HG03378 (cell line): ENCODE measurements around the gene RHOA.
"Not testable (repeated sequence)": the region's sequence is repeated elsewhere in the genome, so short reads cannot be mapped to it uniquely, and the experiment has no call there.

Source experiments
- ATAC-seq: cut with Tn5 transposase; IDR thresholded peaks from one replicate; pipeline ENCODE4 v1.9.1; 2021; ENCODE audit warnings: mild to moderate bottlenecking, moderate library complexity; ENCODE audit not compliant: unreplicated experiment

Gene RHOA

GRCh38 chr3:49333091-49333490 is 78.7 kb downstream of the RHOA start:
- ATAC-seq, result no peak

GRCh38 chr3:49329186-49329585 is 82.6 kb downstream of the RHOA start:
- ATAC-seq, result no peak

DNA sequence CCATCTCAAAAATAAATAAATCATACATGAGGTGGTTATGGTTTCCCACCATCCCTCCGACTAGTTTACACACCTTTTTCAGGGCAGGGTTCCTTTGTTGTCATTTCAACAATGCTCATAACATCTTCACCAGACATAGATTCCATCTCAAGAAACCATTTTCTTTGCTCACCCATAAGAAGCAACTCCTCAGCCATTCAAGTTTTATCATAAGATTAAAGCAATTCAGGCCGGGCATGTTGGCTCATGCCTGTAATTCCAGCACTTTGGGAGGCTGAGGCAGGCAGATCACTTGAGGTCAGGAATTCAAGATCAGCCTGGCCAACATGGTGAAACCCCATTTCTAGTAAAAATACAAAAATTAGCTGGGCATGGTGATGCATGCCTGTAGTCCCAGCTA is 83.4 kb downstream of the RHOA start:
- ATAC-seq, result not testable (repeated sequence)

DNA sequence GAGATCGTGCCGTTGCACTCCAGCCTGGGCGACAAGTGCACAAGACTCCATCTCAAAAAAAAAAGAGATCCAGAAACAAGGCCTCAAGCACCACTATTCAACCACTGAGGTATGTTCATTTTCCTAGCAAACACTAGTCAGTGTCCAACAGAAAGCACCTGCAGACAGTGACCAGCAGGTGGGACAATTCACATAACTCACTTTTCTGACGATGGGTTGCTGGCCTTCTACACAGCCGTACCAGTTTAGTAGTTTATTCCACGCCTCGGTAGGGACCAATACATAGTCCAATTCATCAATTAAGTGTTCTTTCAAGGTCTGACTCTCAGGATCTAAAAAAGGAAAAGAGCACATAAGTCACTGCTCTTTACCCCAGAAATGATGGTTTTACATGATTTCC is 84.3 kb downstream of the RHOA start:
- no peak for ATAC-seq

DNA sequence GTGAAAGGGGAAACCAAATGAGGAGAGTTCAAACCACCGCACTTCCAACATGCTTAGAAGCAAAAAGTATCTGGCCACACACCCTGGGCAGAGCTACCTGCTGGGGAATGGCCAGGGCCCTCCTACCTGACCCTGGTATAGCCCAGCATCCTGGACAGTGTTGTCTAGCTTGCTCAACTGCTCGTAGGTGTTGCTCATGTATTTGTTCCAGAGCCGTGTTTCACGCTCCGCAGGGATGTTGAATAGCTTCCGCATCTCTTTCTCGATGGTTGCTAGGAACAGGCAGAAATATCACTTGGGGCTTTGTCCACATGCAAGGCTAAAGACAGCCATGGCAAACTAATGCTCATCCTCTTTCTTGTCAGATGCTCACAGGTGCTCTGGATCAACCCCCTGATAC is 87.0 kb downstream of the RHOA start:
- no peak for ATAC-seq

GRCh38 chr3:49316696-49317457 is 94.9 kb downstream of the RHOA start:
- ATAC-seq, result no peak

DNA sequence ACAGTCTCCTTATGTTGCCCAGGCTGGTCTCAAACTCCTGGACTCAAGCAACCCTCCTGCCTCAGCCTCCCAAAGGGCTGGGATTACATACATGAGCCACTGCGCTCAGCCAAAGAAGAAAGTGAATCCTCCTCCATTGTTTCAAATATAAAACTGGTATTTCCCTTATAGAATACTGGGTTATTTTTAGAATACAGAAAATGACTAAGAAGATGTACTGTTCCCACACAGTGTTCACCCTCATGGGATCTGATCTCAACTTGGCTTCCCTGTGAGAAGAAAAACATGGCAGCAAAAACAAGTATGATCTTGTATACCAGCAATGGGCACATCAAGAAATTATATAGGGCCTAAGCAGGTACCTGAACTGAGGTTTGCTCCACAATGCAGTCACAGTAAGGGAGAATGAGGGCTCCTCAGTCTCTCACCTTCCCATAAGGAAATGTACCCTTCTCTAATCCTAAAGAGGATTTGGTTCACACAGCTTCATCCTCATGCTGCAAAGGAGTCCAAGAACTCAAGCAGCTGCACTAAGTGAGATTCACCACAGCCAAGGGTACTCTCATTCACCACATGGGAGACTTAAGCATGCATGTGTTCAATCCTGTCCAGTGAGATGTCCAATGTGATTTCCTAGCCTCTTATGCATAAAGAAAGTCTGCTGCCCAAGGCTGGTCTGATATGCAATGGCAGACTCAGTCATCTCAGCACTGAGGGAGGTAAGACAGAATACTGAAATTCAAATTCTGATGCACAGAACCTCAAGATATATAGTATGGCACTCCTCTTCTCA is 97.7 kb downstream of the RHOA start:
- no peak for ATAC-seq

DNA sequence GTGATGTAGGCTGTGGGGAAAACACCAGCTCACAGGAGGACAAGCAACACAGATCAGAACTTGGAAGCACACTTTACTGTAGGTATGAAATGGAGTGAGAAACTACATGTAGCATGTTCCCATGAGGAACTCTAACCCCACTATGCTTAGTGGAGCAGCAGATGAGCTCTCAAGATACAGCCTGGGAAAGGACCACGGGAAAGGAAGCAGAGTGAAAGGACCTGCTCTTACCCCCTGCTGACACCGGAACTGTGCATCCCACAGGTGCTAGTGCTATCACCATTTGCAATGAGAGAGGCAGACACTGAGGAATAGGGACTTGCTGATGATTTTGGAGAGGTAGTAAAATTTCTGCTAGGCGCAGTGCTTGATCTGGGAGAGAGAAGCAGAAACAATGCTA is 100.5 kb downstream of the RHOA start:
- no peak for ATAC-seq

DNA sequence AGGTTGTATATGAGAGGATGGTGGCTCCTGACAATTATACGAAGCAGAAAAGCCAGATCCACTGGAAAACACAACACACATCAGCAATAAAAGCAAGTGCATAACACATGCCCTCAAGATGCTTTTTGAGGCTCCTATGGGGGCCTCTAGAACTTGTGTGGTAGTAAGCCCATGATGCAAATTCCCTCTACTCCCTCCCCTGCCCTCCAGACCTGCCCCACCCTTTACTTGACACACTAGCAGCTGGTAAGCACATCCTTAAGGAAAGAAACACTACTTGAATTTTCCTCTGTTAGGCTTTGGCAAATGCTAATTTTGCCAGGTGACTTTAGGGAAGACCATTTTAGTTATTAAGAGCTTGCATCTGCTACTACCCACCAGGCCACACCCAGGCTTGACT is 101.1 kb downstream of the RHOA start:
- ATAC-seq, result no peak
